KOPT-K1 (cell line): Measurements from ENCODE around the gene TSR1.
"Not testable (repeated sequence)": the region's sequence is repeated elsewhere in the genome, so short reads cannot be mapped to it uniquely, and the experiment has no call there.

Experiments
- H3K27ac ChIP-seq: fragments of 200-600 bp; sonication (generic); 2 replicates; pipeline ENCODE4 v1.5.1; 2016; ENCODE audit warnings: antibody characterized with exemption, mild to moderate bottlenecking, low read depth, low read length; ENCODE audit not compliant: poor library complexity, severe bottlenecking
- H3K36me3 ChIP-seq: fragments of 200-600 bp; sonication (generic); 2 replicates; pipeline ENCODE4 v1.5.1; 2017; ENCODE audit warnings: antibody characterized with exemption, mild to moderate bottlenecking, low read length, moderate library complexity; ENCODE audit not compliant: insufficient read depth
- H3K9me3 ChIP-seq: fragments of 200-600 bp; sonication (generic); 2 replicates; pipeline ENCODE4 v1.5.1; 2017; ENCODE audit warnings: antibody characterized with exemption, low read length, mild to moderate bottlenecking; ENCODE audit not compliant: insufficient read depth, poor library complexity, severe bottlenecking

TSR1 gene

GRCh38 chr17:2331303-2331702 is 5.0 kb downstream of the TSR1 start:
- no peaks in the 10 kb centered on the region for H3K9me3 ChIP-seq
- H3K36me3 ChIP-seq: peaks cover 94% of the 10 kb centered on the region
- no peak overlapping the region for H3K27ac ChIP-seq

GRCh38 chr17:2323629-2324314 is 12.5 kb downstream of the TSR1 start:
- Histone ChIP-seq H3K36me3 (peaks cover 80% of the 10 kb centered on the region), H3K9me3 (no peaks in the 10 kb centered on the region), H3K27ac (no peak overlapping the region)

DNA sequence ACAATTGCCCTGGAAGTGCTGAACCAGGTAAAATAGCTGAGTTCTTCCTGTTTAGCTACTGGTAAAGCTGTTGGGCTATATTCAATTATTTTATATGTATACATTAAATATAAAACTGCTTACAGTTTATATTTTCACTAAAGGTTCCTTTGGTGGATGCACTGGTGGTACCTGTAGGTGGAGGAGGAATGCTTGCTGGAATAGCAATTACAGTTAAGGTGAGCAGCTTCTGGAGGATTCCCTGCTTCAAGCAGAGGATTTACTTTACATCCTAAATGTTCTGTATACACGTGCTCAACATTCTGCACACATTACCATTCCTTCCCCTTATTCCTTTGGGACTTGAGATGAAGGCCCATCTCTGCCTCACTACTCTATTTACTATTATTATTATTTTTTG is 14.9 kb downstream of the TSR1 start:
- Histone ChIP-seq H3K36me3 (peaks cover 56% of the 10 kb centered on the region), H3K27ac (no peak overlapping the region), H3K9me3 (no peaks in the 10 kb centered on the region)

DNA sequence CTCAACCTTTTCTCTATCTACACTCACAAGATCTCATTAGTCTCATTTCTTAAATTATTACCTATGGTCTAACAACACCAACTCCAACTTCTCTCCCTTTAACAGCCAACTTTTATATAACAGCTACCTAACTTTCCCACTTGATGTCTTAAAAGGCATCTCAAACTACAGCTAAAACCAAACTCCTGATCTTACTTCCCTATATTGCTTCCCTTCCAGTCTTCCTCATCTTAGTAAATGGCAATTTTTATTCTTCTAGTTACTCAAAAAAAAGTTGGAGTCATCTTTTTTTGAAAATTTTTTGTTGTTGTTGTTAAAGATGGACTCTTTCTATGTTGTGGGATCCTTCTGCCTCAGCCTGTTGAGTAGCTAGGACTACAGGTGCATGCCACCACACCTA is 17.2 kb downstream of the TSR1 start:
- peaks cover 33% of the 10 kb centered on the region for H3K36me3 ChIP-seq
- no peaks in the 10 kb centered on the region for H3K9me3 ChIP-seq
- H3K27ac ChIP-seq: no peak overlapping the region

- Histone ChIP-seq H3K9me3 (no peaks in the 10 kb centered on the region), H3K36me3 (peaks cover 20% of the 10 kb centered on the region), H3K27ac (no peak overlapping the region)
Observed at GRCh38 chr17:2317796-2318195, 18.5 kb downstream of the TSR1 start.

DNA sequence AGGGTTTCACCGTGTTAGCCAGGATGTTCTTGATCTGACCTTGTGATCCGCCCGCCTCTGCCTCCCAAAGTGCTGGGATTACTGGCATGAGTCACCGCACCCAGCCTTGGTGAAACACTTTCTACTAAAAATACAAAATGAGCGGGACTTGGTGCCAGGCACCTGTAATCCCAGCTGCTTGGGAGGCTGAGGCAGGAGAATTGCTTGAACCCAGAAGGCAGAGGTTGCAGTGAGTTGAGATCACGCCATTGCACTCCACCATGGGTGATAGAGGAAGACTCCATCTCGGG is 19.4 kb downstream of the TSR1 start:
- H3K9me3 ChIP-seq, H3K27ac ChIP-seq: not testable (repeated sequence)
- H3K36me3 ChIP-seq: peaks cover 11% of the 10 kb centered on the region

- no peaks in the 10 kb centered on the region for H3K9me3 ChIP-seq
- H3K36me3 ChIP-seq: peaks cover 10% of the 10 kb centered on the region
- H3K27ac ChIP-seq: no peak overlapping the region
Observed at GRCh38 chr17:2312736-2313135, 23.5 kb downstream of the TSR1 start.

DNA sequence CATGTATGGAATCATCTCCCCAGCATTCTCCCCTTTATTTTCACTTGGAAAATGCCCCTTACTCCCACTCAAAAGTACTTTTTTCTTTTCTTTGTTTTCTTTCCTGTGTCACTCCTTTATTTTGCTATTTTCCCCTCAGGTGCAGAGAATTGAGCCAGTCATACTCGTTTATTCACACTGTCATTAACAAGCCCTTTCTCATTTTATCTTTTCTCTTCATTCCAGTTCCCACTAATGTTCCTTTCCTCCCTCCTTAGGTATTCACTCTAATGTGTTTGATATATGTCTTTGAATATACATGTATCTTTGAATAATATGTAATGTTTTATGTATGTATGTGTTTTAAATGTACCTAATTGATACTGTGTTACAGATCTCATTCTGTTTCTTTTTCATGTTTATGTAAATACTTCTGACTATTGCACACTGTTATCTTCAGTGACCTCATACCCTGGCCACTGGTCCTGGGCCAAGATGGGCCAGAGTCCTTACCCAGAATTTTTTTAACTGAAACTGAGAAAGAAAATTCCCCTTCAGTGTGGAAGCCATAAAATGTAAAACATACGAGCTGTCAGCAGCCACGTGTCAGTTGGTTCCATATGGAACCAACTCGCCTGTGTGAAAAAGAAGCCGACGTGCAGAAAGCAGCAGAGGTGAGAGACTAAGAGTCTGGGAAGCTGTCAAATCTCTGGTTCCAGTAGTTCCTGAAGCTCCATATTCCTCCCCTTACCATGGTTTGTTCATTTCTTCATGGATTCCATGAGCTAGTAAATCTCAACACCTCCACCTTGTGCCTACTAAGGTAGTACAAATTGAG is 26.7 kb downstream of the TSR1 start:
- no peak overlapping the region for H3K27ac ChIP-seq
- H3K36me3 ChIP-seq: peaks cover 13% of the 10 kb centered on the region
- H3K9me3 ChIP-seq: no peaks in the 10 kb centered on the region

GRCh38 chr17:2304931-2305330 is 31.3 kb downstream of the TSR1 start:
- no peak overlapping the region for H3K27ac ChIP-seq

GRCh38 chr17:2303204-2304188 is 32.8 kb downstream of the TSR1 start, which contains the start of the genes SMG6 and SRR:
TSS of gene SMG6 (minus strand) at chr17:2303785. CDS start at chr17:2303720, 65 bp downstream.
TSS of gene SRR (plus strand) at chr17:2303950. CDS start at chr17:2315561, 11,611 bp downstream.
- H3K27ac ChIP-seq: peak within 1 kb of the TSS; percentile 85
- no peaks in the 10 kb centered on the region for H3K9me3 ChIP-seq
- H3K36me3 ChIP-seq: peaks cover 34% of the 10 kb centered on the region

More at GRCh38 chr17:2304931-2305330, 31.3 kb downstream of the TSR1 start:
- H3K9me3 ChIP-seq: no peaks in the 10 kb centered on the region
- peaks cover 24% of the 10 kb centered on the region for H3K36me3 ChIP-seq

GRCh38 chr17:2302778-2303203 is 33.5 kb downstream of the TSR1 start:
- no peaks in the 10 kb centered on the region for H3K9me3 ChIP-seq
- peaks cover 41% of the 10 kb centered on the region for H3K36me3 ChIP-seq
- peak overlapping the region; percentile 85 for H3K27ac ChIP-seq

GRCh38 chr17:2299756-2300155 is 36.5 kb downstream of the TSR1 start:
- Histone ChIP-seq H3K36me3 (peaks cover 68% of the 10 kb centered on the region), H3K27ac (no peak overlapping the region), H3K9me3 (no peaks in the 10 kb centered on the region)

- no peaks in the 10 kb centered on the region for H3K9me3 ChIP-seq
- no peak overlapping the region for H3K27ac ChIP-seq
- peaks cover 74% of the 10 kb centered on the region for H3K36me3 ChIP-seq
Observed at GRCh38 chr17:2299136-2299535, 37.1 kb downstream of the TSR1 start.

GRCh38 chr17:2297023-2297422 is 39.2 kb downstream of the TSR1 start:
- peaks cover 96% of the 10 kb centered on the region for H3K36me3 ChIP-seq

GRCh38 chr17:2295575-2295974 is 40.7 kb downstream of the TSR1 start:
- no peak overlapping the region for H3K27ac ChIP-seq
- peaks cover 100% of the 10 kb centered on the region for H3K36me3 ChIP-seq
- no peaks in the 10 kb centered on the region for H3K9me3 ChIP-seq

More at GRCh38 chr17:2297023-2297422, 39.2 kb downstream of the TSR1 start:
- Histone ChIP-seq H3K27ac (no peak overlapping the region), H3K9me3 (no peaks in the 10 kb centered on the region)
